Endometrial microvascular endothelial cells (primary cell): ENCODE data around the gene GRM7. TPM values are rescaled to one million over a fixed set of nuclear protein-coding genes. Genes with fewer than 3 reads are reported as not detected.

Source experiments
- in situ Hi-C: cut with HindIII; loops from 2 replicates; pipeline ENCODE4 v1.10.0; 2017; ENCODE audit warnings: low sequenced_read_pairs, low pct_unique_long_range_greater_than_20kb; ENCODE audit errors: inconsistent ontology term
- total RNA-seq: library from RNA; depleted of rRNA; stranded (reverse); fragments of >200 nt; gene quantifications from one replicate; pipeline ENCODE4 v1.2.3, GENCODE V29; 2015; ENCODE audit errors: inconsistent ontology term

Gene GRM7
- total RNA-seq, 1 donor from 2014 or later = not detected

GRCh38 chr3:7508821-7509220 is 647.9 kb downstream of the GRM7 start:
- in situ Hi-C loops = no loop called here

- in situ Hi-C loops = no loop called here
Measured at GRCh38 chr3:7512048-7512447, 651.1 kb downstream of the GRM7 start.

- in situ Hi-C loops = no loop called here
Measured at GRCh38 chr3:7518026-7518425, 657.1 kb downstream of the GRM7 start.

- in situ Hi-C loops = no loop called here
Measured at GRCh38 chr3:7518456-7518855, 657.5 kb downstream of the GRM7 start.

- in situ Hi-C loops = no loop called here
Measured at GRCh38 chr3:7520059-7520458, 659.1 kb downstream of the GRM7 start.

GRCh38 chr3:7520593-7520992 is 659.7 kb downstream of the GRM7 start:
- in situ Hi-C loops = no loop called here

GRCh38 chr3:7536510-7536909 is 675.6 kb downstream of the GRM7 start:
- in situ Hi-C loops = no loop called here

GRCh38 chr3:7536921-7537320 is 676.0 kb downstream of the GRM7 start:
- in situ Hi-C loops = no loop called here

GRCh38 chr3:7543294-7543880 is 682.5 kb downstream of the GRM7 start:
- in situ Hi-C loops = no loop called here

GRCh38 chr3:7545334-7545733 is 684.4 kb downstream of the GRM7 start:
- in situ Hi-C loops = no loop called here

GRCh38 chr3:7546253-7546652 is 685.3 kb downstream of the GRM7 start:
- in situ Hi-C loops = no loop called here

- in situ Hi-C loops = no loop called here
Measured at GRCh38 chr3:7547826-7548225, 686.9 kb downstream of the GRM7 start.

- in situ Hi-C loops = no loop called here
Measured at GRCh38 chr3:7562892-7563291, 702.0 kb downstream of the GRM7 start.

GRCh38 chr3:7565574-7565973 is 704.7 kb downstream of the GRM7 start:
- in situ Hi-C loops = no loop called here

GRCh38 chr3:7567160-7567559 is 706.2 kb downstream of the GRM7 start:
- in situ Hi-C loops = no loop called here

GRCh38 chr3:7568526-7569184 is 707.7 kb downstream of the GRM7 start:
- in situ Hi-C loops = no loop called here

- in situ Hi-C loops = no loop called here
Measured at GRCh38 chr3:7573330-7573729, 712.4 kb downstream of the GRM7 start.

- in situ Hi-C loops = no loop called here
Measured at GRCh38 chr3:7574435-7574834, 713.5 kb downstream of the GRM7 start.

GRCh38 chr3:7576071-7576470 is 715.2 kb downstream of the GRM7 start:
- in situ Hi-C loops = no loop called here

- in situ Hi-C loops = no loop called here
Measured at GRCh38 chr3:7576506-7576905, 715.6 kb downstream of the GRM7 start.

- in situ Hi-C loops = no loop called here
Measured at GRCh38 chr3:7577513-7577912, 716.6 kb downstream of the GRM7 start.
